NB4 (cell line): ENCODE results near the gene DIO2.

Source experiments
- DNase-seq: peaks from one replicate; pipeline ENCODE4 v3.0.0; 2010; ENCODE audit warnings: low read depth
- H3K4me3 ChIP-seq: one replicate; pipeline ENCODE4 v1.5.1; 2011; ENCODE audit warnings: mild to moderate bottlenecking, low read depth, low read length, moderate library complexity
- MYC ChIP-seq: IDR thresholded peaks from 2 replicates; pipeline ENCODE4 v1.6.1; 2011; ENCODE audit warnings: low read depth, low read length
- POLR2A ChIP-seq: IDR thresholded peaks from 2 replicates; pipeline ENCODE4 v1.6.1; 2011; ENCODE audit warnings: mild to moderate bottlenecking; ENCODE audit not compliant: insufficient read length; ENCODE audit errors: extremely low read depth
- TF ChIP-seq, protein P1 (sequence below): IDR thresholded peaks from 2 replicates; pipeline ENCODE4 v1.6.1; 2011; ENCODE audit warnings: low read depth, low read length
- TF ChIP-seq, protein P2 (sequence below): IDR thresholded peaks from one replicate; pipeline ENCODE4 v1.5.1; 2012; ENCODE audit warnings: low read depth, low read length

DIO2 gene

DNA sequence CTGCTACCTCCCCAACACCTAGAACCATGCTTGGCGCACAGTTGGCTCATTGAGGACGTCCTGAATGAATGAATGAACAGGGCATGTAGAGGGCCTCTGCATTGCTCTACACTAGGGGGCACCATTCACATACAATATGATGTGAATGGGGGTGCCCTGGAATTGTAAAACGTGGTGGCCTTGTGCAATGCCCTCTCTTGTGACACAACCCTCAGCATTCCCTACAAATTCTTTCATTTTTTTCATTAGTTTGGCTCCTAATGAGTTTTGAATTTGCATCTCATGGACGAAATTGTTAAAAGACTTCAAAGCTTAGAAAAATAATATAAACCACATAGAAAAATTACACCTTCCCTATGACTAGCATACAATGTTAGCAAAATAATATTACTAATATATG lies 2.3 kb upstream of the DIO2 start:
- DNase-seq: peak; percentile 68
- H3K4me3 ChIP-seq: no peak overlapping the region

DNA sequence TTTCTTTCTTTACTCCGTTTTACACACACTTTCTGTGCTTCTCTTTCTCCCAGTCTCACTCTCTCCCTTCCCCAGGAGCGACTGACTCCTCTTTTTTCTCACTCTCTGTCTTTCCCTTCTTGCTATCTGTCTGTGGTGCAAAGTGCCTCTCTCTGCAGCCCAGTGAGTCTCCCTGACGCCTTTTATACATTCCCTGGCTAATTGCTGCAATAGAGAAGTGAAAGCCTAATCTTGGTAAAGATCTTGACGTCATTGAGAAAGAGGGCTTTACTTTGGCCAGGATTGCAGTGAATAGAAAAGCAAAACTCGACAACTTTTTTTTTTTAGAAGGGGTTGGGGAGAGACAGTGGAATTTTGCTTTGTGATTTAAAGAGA lies 706 bp upstream of the DIO2 start:
- TF ChIP-seq POLR2A (no peak), MYC (no peak)
- TF ChIP-seq, protein P1, sequence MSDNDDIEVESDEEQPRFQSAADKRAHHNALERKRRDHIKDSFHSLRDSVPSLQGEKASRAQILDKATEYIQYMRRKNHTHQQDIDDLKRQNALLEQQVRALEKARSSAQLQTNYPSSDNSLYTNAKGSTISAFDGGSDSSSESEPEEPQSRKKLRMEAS: no peak
- TF ChIP-seq, protein P2, sequence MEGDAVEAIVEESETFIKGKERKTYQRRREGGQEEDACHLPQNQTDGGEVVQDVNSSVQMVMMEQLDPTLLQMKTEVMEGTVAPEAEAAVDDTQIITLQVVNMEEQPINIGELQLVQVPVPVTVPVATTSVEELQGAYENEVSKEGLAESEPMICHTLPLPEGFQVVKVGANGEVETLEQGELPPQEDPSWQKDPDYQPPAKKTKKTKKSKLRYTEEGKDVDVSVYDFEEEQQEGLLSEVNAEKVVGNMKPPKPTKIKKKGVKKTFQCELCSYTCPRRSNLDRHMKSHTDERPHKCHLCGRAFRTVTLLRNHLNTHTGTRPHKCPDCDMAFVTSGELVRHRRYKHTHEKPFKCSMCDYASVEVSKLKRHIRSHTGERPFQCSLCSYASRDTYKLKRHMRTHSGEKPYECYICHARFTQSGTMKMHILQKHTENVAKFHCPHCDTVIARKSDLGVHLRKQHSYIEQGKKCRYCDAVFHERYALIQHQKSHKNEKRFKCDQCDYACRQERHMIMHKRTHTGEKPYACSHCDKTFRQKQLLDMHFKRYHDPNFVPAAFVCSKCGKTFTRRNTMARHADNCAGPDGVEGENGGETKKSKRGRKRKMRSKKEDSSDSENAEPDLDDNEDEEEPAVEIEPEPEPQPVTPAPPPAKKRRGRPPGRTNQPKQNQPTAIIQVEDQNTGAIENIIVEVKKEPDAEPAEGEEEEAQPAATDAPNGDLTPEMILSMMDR: no peak
- H3K4me3 ChIP-seq: no peak overlapping the region
- peak; percentile 33 for DNase-seq

More for the DNA sequence above, 2.3 kb upstream of the DIO2 start:
- TF ChIP-seq MYC: peak; percentile 67; the same call in 1 of the 2 replicates
- no peak for TF ChIP-seq POLR2A
- TF ChIP-seq, protein P2: peak; percentile 67
- TF ChIP-seq, protein P1: peak; percentile 53

DNA sequence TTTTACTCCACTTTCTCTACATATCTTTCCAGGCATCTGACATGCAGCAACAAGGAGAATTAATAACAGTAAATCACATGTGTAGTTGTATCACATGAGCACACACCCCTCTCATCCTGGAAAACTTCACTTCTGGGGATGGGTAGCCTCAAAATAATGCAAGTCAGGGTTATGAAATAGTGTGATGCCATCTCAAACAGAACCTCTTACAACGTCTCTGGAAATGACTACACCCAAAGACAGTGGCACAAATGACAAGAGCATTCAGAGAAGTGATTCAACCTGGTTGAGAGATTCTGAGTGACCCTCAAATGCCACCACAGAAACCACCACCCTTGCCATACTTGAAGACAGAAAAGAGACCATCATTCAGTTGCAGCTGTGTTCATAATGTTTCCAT lies 2.8 kb downstream of the DIO2 start:
- no peak overlapping the region for H3K4me3 ChIP-seq
- DNase-seq: no peak
- no peak for TF ChIP-seq POLR2A
- TF ChIP-seq, protein P1: no peak
- no peak for TF ChIP-seq MYC
- TF ChIP-seq, protein P2: no peak

DNA sequence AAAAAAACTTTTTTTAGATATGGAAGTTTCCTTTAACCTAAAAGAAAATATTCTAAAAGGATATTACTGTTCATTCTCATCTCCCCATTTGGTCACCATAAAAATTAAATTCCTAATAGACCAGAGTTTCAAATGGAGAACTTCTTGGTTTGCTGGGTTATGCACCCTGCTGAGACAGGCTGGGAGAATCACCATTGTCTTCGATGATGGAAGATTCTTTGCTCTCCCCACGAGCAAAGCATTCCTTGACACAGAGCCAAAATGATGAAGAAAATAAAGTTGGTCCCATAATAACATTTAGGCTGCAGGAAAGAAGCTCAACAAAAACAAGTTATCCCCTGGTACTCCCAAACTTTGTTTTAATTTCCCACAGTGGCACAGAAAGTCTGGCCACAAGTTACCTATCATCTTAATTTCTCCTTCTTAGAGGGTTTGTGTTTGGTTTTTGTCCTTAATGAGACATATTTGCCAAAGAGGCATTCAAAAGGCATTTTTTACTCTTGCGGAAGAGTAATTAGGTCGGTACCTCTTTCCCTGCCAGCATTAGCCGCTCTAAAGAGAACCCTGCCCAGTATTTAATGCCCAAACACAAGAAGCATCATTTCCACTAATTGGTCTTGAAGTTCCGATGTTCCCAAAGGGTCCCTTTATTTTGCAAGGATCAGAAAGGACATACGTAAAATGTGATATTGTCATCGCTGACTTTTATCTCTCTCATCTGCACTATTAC lies 4.8 kb downstream of the DIO2 start:
- no peak overlapping the region for H3K4me3 ChIP-seq
- DNase-seq: no peak
- no peak for TF ChIP-seq POLR2A
- no peak for TF ChIP-seq MYC

DNA sequence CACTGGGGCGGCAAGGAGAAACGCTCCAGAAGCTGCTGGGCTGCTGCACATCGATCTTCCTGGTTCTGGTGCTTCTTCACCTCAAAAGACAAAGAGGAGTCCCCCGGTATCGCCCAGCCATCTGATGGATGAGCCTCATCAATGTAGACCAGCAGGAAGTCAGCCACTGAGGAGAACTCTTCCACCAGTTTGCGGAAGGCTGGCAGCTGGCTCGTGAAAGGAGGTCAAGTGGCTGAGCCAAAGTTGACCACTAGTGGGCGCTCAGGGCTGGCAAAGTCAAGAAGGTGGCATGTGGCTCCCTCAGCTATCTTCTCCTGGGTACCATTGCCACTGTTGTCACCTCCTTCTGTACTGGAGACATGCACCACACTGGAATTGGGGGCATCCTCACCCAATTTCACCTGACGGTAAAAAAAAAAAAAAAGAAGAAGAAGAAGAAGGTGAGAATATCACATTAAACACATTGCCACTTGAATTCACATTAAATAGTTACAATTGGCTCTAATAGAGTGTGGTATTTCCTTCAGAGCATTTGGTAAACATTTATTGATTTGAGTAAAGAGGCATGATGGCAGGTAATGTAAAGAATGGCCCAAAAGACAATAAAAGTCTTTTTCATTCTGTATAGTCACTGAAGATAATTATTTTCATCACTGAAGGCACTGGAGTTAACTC lies 8.3 kb downstream of the DIO2 start:
- TF ChIP-seq, protein P2: peak; percentile 72
- TF ChIP-seq POLR2A (no peak), MYC (no peak)
- TF ChIP-seq, protein P1: peak; percentile 55; the same call in 1 of the 2 replicates
- peak; percentile 55 for DNase-seq
- H3K4me3 ChIP-seq: no peak overlapping the region

DNA sequence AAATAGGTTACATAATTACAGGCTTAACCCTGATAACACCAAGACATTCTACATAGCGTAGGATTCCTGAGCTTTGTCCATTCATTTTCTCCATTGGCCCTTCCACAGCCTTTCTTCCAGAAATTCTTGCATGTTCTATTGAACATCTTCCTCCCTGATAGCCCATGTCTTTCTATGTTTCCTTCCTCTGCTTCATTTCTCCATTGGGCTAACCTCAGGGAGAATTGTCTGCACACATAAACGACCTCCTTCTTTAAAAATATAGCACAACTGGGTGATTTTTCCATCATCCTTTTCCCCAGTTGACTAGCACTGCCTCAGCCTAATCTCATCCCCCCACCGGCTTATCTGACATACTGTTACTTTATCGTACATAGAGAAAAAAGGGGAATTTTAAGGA lies 11.2 kb downstream of the DIO2 start:
- TF ChIP-seq, protein P2: no peak
- TF ChIP-seq POLR2A (no peak), MYC (no peak)
- TF ChIP-seq, protein P1: no peak
- no peak for DNase-seq
- H3K4me3 ChIP-seq: no peak overlapping the region
